GM12891 (cell line): ENCODE results near the gene KRT6B.

Experiments
- POLR2A ChIP-seq: IDR thresholded peaks from 2 replicates; pipeline ENCODE4 v1.6.1; 2011; ENCODE audit warnings: low read depth, low read length, control low read depth
- POLR2AphosphoS5 ChIP-seq: IDR thresholded peaks from 2 replicates; pipeline ENCODE4 v1.6.1; 2011; ENCODE audit warnings: low read depth, low read length, control low read depth

- TF ChIP-seq POLR2A (no peak), POLR2AphosphoS5 (no peak)
Observed at GRCh38 chr12:52455821-52456220, 3.9 kb upstream of the KRT6B start.
